Hematopoietic multipotent progenitor cell treated with erythropoietin and hydrocortisone succinate and interleukin-3 and kit ligand, for 17 days (in vitro differentiated cells): Measurements from ENCODE around the gene INS.
"Not testable (repeated sequence)": the region's sequence is repeated elsewhere in the genome, so short reads cannot be mapped to it uniquely, and the experiment has no call there.

Experiments
- DNase-seq: peaks from one replicate; pipeline ENCODE4 v3.0.0-alpha.2; 2015; ENCODE audit warnings: low spot score

Gene INS

DNA sequence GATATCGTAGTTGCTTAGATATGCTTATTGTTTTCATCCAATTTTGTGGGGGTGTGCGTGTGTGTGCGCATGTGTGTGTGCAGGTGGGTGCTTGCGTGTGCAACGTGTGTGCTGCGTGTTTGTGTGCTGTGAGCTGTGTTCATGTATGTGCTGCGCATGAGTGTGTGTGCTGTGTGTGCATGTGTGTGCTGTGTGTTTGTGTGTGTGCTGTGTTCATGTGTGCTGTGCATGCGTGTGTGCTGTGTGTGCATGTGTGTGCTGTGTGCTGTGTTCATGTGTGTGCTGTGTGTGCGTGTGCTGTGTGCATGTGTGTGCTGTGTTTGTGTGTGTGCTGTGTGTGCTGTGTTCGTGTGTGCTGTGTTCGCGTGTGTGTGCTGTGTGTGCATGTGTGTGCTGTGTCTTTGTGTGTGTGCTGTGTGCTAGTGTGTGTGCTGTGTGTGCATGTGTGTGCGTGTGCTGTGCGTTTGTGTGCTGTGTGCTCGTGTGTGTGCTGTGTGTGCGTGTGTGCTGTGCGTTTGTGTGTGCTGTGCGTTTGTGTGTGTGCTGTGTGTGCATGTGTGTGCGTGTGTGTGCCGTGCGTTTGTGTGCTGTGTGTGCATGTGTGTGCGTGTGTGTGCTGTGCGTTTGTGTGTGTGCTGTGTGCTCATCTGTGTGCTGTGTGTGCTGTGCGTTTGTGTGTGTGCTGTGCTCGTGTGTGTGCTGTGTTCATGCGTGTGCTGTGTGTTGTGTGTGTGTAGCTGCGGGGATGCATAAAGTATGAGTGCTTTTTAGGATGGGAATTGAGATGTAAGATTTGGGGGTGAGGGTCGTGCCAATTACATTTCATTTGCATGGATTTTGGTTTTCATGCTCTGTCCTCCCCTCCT, 29.4 kb downstream of the INS start:
- no peak for DNase-seq

DNA sequence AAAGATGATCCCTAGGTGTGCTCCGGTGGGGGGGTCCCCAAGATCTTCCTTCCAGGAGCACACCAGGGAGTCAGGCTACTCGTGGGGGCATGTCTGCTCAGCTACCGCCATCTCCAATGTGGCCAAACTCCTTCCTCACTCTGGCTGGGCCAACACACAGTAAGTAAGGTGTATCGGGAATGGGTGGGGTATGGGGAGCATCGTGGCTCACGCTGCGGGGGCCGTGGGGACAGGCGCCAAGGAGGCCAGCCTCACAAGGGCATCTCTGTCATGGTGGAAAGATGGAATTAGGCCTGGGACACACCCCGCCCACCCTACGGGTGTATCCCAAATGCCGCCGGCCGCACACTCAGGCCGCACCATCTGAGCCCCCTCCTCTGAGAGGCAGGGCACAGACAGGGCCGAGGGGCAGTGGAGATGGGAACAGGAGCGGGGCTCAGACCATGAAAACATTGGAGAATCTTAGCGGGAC, 30.1 kb downstream of the INS start:
- DNase-seq, result no peak

DNA sequence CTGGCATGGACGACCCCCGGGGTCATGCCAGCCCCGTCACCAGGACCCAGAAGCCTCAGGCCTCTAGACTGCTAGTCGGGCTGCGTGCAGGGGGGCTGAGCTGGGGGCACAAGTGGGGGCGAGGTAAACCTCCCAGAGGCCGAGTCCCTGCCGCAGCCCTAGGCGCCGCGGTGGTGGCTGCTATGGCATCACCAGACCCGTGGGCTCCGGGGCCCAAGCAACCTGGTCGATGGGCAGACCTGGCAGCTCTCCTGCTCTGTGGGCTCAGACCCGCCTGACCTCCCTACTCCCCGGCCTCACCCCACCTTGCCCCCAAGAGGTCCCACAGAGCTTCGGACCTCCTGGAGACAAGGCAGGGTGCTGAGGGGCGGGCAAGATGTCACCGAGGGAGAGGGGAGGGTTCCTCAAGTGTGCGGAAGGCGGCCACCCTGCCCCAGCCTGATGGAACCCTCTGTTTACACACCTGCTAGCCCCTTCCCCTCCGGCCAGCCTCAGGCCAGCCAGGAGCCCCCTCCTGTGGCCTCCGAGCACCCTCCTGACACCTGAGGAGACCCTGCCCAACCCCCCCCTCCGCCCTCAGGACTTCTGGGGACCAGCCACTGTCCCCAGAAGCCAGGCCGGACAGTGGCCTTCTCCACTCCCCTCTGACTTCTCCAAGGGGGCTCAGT, 31.2 kb downstream of the INS start:
- no peak for DNase-seq

DNA sequence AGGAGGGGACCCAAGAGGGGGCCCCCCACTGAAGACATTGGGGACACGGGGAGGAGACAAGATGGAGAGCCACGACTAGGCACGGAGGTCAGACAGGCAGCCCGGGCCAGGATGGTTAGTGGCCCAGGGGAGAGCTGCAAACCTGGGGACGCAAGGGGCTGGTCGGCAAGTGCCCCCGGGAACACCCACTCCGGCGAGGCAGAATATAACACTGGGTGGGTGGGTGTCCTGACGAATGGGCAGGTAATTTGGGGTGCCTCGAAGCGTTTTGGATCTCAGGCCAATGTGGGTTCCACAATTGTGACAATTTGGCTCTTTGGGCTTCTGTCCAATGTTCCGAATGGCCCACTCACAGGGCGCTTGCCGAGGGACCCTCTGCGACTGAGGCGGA, 31.7 kb downstream of the INS start:
- no peak for DNase-seq

DNA sequence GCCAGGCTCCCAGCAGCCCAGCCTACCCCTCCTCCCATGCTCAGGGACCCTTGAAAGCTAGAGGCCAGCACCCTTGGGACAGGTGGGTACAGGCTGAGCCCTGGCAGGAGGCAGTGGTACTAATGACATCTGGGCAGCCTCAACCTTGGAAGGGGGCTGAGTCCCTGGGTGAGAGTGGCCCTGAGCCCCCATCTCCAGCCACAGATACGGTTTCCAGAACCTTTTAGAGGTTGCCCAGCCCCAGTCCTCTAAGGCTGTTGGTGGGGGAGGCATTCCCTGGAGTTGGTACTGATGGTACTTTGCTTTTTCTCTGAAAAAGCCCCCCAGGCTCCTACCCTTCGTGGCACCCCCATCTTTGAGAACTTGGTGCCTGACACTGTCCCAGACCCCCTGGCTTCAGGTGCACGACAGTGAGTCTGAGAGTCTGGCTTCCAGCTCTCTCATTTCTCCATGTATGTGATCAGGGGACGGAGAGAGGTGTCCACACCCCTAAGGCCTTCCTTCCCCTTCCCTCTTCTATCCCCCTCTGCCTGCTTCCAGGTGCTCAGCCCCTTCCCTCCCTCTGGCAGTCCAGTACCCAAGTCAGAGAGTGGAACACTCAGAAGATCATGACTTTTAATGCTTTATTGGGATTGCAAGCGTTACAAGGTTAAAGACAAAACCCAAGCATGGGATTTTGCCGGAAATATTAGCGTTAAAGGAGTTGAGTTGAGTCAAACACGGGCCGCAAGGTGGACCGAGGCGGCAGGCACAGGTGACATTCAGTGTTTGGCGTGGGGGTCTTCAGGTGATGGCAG, 32.3 kb downstream of the INS start:
- no peak for DNase-seq

DNA sequence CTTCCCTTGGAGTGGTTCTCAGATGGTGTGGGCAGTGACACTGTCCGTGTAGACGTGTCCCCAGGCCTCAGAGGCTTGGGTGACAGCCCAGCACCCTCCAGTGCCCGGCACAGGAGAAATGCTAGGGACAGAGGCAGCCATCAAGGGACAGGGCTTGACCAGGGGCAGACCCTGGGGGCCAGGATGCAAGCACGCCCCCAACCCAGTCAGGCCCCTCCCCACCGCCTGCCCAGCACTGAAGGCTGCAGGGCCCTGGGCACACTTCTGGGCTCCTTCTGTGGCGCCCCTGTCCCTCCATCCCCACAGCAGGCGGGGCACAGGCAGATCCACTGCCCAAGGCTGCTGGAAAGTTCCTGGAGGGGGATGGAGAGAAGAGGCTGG, 32.9 kb downstream of the INS start:
- DNase-seq, result no peak

DNA sequence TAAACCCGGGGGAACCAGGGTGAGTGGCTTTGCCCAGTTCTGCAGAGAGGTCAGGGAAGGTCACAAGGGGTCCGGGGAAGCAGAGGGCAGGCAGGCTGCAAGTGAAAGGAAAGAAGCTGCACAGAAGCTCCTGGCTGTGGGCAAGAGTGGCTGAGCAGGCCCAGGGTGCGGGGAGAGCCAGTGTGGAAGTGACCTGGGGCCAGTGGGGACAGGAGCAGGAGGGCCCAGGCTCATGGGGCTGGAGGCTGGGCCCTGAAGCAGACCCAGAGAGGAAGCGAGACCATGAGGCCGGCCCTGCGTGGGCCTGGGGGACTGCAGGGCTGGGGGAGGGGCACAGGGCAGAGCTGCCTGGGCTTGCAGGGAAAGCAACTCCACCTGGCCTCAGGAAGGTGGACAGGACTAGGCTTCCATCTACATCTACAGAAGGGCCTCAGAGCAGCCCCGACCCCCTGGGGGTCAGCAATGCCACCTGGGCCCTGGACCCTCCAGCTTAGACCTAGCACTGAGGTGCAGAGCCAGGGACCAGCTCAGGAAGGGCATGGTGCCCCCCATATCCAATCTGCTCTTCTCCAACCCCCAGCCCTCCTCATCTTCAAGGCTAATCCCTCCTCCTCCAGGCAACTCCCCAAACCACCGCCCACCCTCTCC, 33.4 kb downstream of the INS start:
- no peak for DNase-seq

DNA sequence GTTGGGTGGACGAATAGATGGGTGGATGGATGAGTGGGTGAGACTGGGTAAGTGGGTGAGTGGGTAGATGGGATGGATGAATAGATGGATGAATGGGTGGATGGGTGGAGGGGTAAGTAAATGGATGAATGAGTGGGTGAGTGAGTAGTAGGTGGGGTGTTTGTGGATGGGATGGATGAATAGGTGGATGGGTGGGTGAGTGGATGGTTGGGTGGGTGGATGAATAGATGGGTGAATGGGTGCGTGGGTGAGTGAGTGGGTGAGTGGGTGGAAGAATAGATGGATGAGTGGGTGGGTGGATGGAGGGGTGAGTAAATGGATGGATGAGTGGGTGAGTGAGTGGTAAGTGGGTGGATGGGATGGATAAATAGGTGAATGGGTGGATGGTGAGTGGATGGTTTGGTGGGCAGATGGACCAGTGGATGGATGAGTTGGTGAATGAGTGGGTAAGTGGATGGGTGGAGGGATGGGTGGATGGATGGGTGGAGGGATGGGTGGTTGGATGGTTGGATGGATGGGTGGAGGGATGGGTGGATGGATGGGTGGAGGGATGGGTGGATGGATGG, 34.4 kb downstream of the INS start:
- no peak for DNase-seq

DNA sequence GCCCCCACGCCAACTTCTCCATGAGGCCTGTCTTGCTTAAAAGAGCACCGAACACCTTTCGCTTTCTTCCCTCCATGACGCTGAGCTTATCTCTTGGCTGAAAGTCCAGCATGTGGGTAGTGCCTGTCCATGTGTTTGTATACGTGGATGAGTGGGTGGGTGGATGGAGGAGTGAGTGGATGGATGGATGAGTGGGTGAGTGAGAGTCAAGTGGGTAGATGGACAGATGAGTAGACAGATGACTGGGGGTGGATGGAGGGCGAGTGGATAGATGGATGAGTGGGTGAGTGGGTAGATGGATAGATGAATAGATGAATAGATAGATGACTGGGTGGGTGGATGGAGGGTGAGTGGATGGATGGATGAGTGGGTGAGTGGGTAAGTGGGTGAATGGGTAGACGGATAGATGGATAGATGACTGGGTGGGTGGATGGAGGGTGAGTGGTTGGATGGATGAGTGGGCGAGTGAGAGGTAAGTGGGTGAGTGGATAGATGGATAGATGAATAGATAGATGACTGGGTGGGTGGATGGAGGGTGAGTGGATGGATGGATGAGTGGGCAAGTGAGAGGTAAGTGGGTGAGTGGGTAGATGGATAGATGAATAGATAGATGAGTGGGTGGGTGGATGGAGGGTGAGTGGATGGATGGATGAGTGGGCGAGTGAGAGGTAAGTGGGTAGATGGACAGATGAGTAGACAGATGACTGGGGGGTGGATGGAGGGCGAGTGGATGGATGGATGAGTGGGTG, 36.1 kb downstream of the INS start:
- DNase-seq, result not testable (repeated sequence)

DNA sequence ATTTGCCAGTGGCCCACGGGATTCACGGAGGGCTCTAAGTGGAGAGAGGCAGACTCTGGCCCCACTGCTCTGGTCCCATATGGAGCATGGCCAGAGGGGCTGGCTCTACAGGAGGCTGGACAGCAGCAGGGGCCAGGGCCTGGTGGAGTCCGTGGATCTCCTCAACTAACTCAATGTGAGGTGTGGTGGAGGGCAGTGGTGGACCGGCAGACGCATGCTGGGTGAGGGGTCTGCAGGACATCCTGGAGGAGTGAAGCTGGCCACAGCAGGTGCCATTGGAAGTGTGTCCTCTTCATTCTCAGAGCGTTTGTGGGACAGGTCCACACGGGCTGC, 37.4 kb downstream of the INS start:
- no peak for DNase-seq

DNA sequence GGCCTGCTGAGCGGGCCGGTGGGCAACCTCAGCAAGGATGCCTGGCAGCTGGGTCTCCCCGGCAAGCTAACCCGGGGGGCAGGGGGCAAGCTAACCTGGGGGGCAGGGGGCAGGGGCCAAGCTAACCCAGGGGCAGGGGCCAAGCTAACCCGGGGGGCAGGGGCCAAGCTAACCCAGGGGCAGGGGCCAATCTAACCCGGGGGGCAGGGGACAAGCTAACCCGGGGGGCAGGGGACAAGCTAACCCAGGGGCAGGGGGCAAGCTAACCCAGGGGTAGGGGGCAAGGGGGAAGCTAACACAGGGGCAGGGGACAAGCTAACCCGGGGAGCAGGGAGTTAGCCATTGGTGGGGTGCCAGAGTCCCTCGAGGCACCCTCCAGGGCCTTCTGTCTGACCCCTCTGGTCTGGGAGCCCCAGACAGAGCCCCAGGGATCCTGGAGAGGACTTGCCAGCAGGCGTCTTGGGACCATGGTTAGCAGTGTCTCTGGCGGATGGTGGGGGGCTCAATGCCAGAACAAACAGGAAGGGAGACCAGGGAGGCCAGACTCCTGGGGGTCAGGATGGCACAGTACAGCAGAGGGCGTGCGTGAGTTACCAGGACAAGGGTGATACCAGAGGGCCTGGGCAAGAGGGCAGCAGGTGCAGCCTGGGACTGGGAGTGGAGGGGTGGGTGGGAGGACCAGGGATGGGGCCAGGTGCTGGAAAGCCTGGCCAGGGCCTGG, 37.9 kb downstream of the INS start:
- no peak for DNase-seq

DNA sequence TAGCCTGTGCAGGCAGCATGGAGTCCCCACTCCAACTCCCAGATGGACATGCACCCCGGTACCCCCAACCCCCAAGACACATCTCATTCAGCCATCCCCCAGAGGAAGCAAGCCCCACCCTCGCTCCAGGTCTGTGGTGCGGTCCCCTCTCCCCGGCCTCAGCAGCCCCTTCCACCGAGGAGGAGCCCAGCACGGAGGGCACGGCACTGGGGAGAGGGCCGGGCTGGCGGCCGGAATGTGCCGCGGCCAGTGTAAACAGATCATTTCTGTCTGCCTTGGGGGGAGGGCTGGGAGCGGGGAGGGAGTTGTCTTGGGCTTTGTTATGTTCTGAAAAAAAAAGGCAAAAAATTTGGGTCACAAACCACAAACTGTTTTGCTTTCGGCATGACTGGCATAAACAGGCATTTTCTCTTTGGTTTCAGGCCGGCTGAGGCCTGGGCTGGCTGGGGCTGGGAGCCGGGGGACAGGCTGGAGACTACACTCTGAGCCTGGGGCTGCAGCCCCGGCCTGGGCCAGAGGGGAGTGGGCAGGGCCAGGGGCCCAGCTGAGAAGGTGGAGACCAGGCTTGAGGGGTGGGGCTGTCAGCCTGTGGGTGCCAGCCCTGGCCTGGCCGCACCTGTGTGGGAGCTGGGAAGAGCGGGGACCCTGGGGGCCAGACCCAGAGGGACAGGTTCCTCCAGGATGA, 38.6 kb downstream of the INS start:
- DNase-seq, result no peak

DNA sequence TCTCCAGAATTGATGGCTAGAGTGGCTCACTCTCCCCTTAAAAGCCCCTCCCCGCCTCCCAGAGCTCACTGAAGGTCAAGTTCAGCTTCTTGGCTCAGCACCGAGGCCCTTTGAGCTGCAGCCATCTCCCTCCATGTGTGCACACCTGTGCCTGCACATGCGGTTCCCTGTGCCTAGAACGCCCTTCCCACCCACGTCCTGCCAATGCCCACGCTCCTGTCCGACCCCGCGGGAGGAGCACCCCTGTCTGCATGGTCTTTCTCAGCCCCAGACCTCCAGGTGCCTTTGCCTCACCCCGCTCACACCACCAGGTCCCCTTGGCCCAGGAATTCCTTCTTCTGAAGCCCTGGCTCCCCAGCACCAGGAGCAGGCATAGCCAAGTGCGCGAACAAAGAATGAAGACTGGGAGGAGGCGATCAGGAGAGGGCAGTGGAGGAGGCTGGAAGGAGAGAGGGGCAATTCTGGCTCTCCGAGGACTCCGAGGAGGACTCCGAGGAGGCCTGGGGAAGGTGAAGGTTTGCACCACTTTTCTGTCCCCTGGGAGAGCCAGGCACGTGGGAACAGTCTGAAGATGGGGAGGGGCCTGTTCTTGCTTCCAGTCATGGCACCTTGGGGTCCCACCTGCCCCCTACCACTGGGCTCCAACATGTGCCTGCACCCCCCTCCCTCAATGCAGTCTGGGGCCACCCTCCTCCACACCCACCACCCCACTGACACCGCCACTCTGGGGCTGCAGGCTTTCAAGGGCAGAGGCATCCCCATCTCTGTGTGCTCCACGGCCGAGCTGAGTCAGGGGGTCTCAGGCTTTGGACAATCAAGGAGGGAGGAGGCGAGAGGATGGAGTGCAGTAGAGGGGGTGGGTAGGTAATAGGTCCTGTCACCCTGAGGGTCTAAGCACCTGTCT, 39.5 kb downstream of the INS start:
- DNase-seq, result no peak

DNA sequence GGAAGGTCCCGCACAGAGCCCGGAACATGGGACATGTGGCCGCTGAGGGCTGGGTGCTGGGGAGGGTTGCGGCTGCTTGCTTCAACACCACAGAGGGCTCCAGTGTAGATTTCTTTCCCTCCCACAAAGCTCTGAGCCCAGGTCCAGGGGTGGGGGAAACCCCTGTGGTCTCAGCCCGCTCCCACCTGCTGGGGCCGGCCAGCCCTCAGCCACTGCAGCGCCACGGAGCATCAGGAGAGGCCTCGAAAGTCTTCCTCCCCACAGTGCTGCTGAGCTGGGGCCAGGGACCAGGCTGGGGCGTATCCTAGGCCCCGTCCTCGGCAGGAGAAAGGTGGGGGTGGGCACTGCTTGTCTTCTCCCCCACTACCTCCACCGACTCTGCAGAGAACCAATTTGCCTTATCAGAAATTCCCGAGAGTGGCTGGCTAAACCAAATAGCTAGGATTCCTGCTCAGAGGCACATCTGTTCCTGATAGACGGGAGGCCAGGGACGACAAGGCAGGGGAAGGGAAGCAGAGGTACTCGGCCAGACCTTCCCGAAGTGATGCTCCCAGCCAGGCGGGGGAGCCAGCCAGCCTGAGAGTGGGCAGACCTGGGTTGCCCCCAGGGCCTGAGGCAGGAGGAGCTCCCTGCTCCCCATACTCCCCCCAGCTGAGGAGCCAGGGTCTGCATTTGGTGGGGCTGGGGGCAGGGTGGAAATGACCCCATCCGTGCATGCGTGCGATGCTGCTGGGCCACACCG, 40.5 kb downstream of the INS start:
- no peak for DNase-seq

DNA sequence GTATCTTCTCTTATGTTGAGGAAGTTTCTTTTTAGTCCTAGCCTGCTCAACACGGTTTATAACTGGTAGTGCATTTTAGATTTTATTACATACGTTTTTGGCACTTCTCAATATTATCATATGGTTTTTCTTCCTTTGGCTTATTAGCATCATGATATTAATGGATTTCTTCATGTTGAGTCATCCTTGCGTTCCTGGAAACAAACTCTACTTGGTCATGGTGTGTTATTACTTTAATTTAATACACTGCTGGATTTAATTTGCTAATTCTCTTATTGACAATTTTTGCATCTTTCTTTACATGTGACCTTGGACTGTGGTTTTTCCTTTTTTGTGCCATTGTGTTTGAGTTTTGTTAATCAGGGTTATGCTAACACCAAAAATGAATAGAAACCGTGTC, 42.3 kb downstream of the INS start:
- no peak for DNase-seq

DNA sequence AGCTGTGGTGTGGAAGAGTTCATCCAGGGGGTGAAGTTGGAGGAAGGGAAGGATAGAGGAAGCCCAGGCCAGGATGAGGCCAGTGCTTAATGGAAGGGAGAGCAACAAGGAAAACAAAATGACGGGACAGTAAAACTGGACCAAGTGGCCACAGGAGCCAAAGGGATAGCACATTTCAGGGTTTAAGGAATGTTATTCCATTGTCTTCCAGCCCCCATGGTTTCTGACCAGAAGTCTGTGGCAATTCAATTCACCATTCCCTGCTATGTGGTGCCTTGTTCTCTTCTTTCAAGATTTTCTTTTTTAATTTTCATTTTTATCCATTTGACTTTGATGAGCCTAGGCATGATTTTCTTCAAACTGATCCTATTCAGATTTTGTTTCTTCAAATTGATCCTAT, 44.3 kb downstream of the INS start:
- DNase-seq, result no peak

DNA sequence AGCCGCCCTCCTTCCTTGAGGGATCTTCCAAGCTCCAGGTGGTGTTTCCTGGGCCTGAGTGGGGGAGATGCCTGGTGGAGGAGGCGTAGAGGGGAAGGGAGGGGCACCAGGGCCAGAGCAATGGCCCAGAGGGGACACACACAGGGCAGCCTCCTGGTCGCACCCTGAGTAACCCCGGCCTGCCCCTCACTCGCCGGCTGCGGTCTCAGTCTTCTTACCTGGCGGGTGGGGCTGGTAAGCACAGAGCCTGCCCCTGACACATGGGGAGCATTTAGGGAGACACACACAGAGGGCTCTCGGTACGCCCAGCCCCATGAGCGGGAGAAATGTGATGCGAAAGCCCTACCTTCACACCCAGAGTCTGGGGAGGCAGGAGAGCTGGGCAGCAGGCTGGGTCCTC, 45.7 kb downstream of the INS start:
- no peak for DNase-seq
